Effector memory CD4-positive, alpha-beta T cell (primary cell): ENCODE results near the gene RMND1.
A peak's percentile ranks its signal among the peaks of the same experiment; 100 is the strongest.

ENCODE experiments used
- DNase-seq, 3 donors: peaks; one replicate each; pipeline ENCODE4 v3.0.0-alpha.2; 2020
- H3K27ac ChIP-seq: 2 replicates; pipeline ENCODE4 v1.7.0; 2013; ENCODE audit warnings: mild to moderate bottlenecking, low read length, moderate library complexity; ENCODE audit not compliant: insufficient read depth, poor library complexity, severe bottlenecking
- H3K27me3 ChIP-seq: replicated peaks from 2 replicates; pipeline ENCODE4 v1.7.0; 2013; ENCODE audit warnings: mild to moderate bottlenecking, low read length; ENCODE audit not compliant: insufficient read depth, control insufficient read depth, poor library complexity, severe bottlenecking
- H3K36me3 ChIP-seq: 2 replicates; pipeline ENCODE4 v1.7.0; 2013; ENCODE audit warnings: mild to moderate bottlenecking, low read length, moderate library complexity; ENCODE audit not compliant: control insufficient read depth, insufficient read depth
- H3K4me1 ChIP-seq: 2 replicates; pipeline ENCODE4 v1.7.0; 2013; ENCODE audit warnings: low read length, mild to moderate bottlenecking; ENCODE audit not compliant: control insufficient read depth, insufficient read depth, poor library complexity, severe bottlenecking
- H3K4me3 ChIP-seq: 2 replicates; pipeline ENCODE4 v1.7.0; 2013; ENCODE audit warnings: low read length, low read depth, mild to moderate bottlenecking; ENCODE audit not compliant: insufficient read depth, poor library complexity, severe bottlenecking
- H3K9me3 ChIP-seq: 2 replicates; pipeline ENCODE4 v1.7.0; 2013; ENCODE audit warnings: mild to moderate bottlenecking, low read length, moderate library complexity; ENCODE audit not compliant: control insufficient read depth
- total RNA-seq, 3 donors: gene quantifications; one replicate each; lab custom pipeline; 2026; lab: John Stamatoyannopoulos, UW

The RMND1 gene, protein sequence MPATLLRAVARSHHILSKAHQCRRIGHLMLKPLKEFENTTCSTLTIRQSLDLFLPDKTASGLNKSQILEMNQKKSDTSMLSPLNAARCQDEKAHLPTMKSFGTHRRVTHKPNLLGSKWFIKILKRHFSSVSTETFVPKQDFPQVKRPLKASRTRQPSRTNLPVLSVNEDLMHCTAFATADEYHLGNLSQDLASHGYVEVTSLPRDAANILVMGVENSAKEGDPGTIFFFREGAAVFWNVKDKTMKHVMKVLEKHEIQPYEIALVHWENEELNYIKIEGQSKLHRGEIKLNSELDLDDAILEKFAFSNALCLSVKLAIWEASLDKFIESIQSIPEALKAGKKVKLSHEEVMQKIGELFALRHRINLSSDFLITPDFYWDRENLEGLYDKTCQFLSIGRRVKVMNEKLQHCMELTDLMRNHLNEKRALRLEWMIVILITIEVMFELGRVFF
- 10.4 to 15.3 (median 11.0) reads per million in 3 donors for total RNA-seq

DNA sequence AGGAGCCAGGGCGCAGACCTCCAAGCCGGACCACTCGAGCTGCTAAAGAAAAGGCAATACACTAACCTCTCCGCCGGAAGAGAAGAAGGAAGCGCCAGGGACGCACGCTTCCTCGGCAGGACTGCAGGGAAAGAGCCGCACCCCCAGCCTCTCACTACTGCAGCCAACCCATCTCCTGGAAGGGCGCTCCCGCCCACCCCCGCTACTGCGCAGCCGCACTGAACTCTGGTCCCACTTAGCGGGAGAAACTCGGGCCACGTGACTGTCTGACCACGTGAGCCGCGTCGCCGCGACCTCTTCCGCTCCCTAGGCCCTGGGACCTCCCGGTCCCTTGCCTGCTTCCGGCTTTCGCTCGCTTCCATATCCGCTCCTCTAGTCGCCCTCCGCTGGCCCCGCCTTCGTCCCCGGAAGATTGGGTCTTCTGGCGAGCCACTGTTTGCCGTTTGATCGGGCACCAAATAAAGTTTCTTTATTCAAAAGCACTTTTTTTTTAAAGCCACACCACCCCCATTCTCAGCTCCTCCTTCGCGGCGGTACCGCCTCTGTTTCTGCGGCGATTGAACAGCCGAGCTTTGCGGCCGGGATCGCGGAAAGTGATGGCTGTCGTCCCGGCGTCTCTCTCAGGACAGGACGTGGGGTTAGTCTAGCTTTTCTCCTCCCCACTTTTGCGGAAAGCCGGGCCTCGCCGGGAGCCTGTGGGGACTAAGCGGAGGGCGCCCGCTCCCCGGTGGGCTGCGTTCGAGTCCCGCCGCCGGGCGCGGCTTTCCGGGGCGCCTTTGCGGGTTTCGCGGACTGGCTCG is at the start of gene RMND1:
TSS of gene RMND1 (minus strand) at position 177 of the 800 bp plus-strand sequence. CDS start 6,315 bp downstream, outside the sequence.
- H3K9me3 ChIP-seq: no peaks in the 10 kb centered on the region
- peak within 1 kb of the TSS; percentile 86 for H3K27ac ChIP-seq
- peaks cover 20% of the 10 kb centered on the region for H3K4me1 ChIP-seq
- DNase-seq: peak; percentile 99
- H3K4me3 ChIP-seq: peak within 1 kb of the TSS; percentile 95
- H3K27me3 ChIP-seq: no peaks in the 10 kb centered on the region
- no peaks in the 10 kb centered on the region for H3K36me3 ChIP-seq

DNA sequence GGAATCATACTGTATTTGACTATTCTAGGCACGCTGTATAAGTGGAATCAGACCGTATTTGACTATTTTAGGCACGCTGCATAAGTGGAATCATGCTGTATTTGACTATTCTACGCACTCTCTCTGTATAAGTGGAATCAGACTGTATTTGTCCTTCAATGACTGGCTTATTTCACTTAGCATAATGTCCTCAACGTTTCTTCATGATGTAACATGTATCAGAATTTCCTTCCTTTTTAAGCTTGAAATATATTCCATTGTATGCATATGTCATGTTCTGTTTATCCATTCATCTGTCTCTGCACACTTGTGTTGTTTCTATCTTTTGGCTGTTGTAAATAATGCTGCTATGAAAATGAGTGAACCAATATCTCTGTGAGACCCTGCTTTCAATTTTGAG is 47.6 kb upstream of the RMND1 start:
- H3K4me1 ChIP-seq: no peaks in the 10 kb centered on the region
- H3K4me3 ChIP-seq: no peak overlapping the region

DNA sequence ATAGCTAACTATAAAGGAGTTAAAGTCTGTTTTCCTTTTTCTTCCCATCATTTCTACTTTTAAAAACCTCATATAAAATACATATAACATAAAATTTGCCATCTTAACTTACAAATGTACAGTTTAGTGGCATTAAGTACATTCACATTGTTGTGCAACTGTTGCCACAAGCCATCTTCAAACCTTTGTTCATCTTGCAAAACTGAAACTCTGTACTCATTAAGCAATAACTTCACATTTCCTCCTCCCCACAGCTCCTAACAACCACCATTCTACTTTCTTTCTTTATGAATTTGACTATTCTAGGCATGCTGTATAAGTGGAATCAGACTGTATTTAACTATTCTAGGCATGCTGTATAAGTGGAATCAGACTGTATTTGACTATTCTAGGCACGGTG is 46.4 kb upstream of the RMND1 start:
- Histone ChIP-seq H3K27ac (no peak overlapping the region), H3K36me3 (no peaks in the 10 kb centered on the region), H3K4me1 (peaks cover 4% of the 10 kb centered on the region), H3K4me3 (no peak overlapping the region), H3K27me3 (peaks cover 20% of the 10 kb centered on the region), H3K9me3 (no peaks in the 10 kb centered on the region)
- no peak for DNase-seq

More for the DNA sequence above, 47.6 kb upstream of the RMND1 start:
- no peak for DNase-seq
- Histone ChIP-seq H3K27ac (no peak overlapping the region), H3K36me3 (no peaks in the 10 kb centered on the region), H3K9me3 (no peaks in the 10 kb centered on the region), H3K27me3 (peaks cover 8% of the 10 kb centered on the region)

DNA sequence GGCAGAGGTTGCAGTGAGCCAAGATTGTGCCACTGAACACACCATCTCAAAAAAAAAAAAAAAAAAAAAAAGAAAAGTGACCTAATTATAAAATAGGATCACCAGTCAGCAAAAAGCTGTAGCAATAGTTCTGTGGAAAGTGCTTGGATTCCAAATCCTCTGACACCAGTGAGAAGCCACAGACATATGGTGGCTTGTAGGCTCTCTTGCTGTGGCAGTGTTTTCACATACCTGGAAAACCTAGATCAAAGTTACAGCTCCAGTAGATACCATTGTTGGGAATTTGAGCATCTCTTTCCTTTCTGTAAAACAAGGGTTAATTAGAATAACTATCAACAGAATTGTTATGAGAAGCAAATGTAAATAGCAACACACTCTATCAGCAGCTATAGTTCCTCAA is 46.0 kb upstream of the RMND1 start:
- Histone ChIP-seq H3K27ac (no peak overlapping the region), H3K4me1 (peaks cover 4% of the 10 kb centered on the region), H3K36me3 (no peaks in the 10 kb centered on the region), H3K27me3 (peaks cover 22% of the 10 kb centered on the region), H3K4me3 (no peak overlapping the region), H3K9me3 (no peaks in the 10 kb centered on the region)
- no peak for DNase-seq

DNA sequence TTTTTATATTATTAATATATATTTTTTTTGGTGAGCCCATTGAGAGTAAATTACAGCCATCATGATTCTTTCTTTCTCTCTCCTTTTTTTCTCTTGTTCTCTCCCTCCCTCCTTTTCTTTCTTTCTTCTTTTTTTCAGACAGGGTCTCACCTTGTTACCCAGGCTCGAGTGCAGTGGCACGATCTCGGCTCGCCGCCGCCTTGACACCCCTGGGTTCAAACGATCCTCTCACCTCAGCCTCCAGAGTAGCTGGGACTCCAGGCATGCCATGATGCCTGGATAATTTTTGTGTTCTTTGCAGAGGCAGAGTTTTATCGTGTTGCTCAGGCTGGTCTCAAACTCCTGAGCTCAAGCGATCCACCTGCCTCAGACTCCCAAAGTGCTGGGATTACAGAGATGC is 43.5 kb upstream of the RMND1 start:
- DNase-seq: no peak
- no peaks in the 10 kb centered on the region for H3K9me3 ChIP-seq
- H3K27me3 ChIP-seq: peaks cover 22% of the 10 kb centered on the region
- peaks cover 4% of the 10 kb centered on the region for H3K4me1 ChIP-seq
- no peaks in the 10 kb centered on the region for H3K36me3 ChIP-seq
- H3K27ac ChIP-seq: no peak overlapping the region
- H3K4me3 ChIP-seq: no peak overlapping the region

DNA sequence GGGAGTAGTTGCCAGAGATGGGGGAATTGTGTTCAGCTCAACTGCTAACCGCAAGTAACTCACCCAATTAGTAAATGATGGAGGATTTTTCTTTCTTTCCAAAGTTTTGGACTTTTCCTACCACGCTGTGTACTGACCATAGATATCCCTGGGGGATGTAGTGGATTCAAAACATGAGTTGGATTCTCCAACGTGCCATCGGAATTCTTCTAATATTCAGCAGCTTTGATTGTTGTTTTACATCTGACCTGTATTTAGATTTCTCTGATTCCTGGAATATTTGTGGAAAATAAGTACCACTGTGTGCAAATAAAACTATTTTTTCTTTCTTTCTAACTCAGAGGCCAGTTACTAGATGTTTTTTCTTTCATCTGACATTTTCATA is 43.0 kb upstream of the RMND1 start:
- H3K4me3 ChIP-seq: no peak overlapping the region
- peaks cover 22% of the 10 kb centered on the region for H3K27me3 ChIP-seq
- H3K9me3 ChIP-seq: no peaks in the 10 kb centered on the region
- H3K36me3 ChIP-seq: no peaks in the 10 kb centered on the region
- peaks cover 4% of the 10 kb centered on the region for H3K4me1 ChIP-seq
- no peak overlapping the region for H3K27ac ChIP-seq
- DNase-seq: no peak

DNA sequence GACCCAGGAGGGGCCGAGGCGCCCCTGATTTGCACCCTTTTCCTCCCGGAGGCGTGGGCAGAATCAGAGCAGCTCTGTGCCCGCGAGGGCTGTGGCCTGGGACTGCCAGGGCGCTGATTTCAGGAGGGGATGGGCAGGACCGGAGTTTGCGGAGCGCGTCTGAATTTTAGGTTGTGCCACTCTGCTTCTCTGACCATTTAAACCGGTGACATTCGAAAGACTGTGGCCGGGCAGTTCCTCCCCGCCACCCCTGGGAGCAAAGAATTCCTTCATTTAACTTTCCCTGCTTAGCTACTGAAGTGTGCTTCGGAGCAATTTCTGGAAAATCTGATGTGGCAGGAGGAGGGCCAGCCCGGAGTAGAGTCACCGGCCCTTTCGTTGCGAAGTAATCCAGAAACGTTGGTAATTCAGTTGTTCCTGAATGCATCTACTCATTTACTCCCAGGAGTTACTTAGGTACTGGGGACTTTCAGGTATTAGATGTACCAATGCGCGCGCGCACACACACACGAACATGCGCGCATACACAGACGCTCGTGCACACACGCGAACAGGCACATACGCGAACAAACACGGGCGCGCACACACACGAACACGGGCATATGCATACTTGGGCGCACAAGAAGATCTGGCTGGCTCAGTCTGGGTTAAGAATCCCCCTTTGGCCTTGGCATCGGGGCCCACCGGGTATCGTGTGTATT is 42.5 kb upstream of the RMND1 start:
- no peaks in the 10 kb centered on the region for H3K9me3 ChIP-seq
- no peak for DNase-seq
- no peaks in the 10 kb centered on the region for H3K36me3 ChIP-seq
- H3K4me1 ChIP-seq: peaks cover 4% of the 10 kb centered on the region
- H3K27me3 ChIP-seq: peaks cover 22% of the 10 kb centered on the region
- peak overlapping the region; percentile 46 for H3K4me3 ChIP-seq
- H3K27ac ChIP-seq: no peak overlapping the region

DNA sequence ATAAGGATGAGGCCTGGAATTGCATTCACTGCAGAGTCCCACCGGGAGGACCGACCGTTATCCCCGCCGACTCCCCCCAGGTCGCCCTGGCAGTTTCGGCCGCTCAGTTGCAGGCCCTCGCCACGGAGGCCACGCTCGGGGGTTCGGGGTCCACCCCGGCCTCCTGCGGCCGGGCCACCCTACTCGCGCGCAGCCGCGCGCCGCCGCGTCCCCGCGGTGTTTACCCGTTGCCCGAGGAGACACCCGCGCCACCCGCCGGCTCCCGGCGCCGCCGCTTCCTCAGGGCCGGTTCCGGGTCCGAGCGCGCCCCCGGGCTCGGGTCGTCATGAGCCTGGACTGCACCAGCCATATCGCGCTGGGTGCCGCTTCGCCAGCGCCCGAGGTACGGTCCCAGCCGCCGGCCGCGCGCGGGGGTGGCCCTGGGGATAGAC is 41.9 kb upstream of the RMND1 start, which contains the start of gene CCDC170:
TSS of gene CCDC170 (plus strand) at position 214 of the 431 bp plus-strand sequence. CDS start at position 326, 112 bp downstream.
- H3K4me3 ChIP-seq: peak within 1 kb of the TSS; percentile 46
- H3K36me3 ChIP-seq: no peaks in the 10 kb centered on the region
- DNase-seq: no peak
- H3K27me3 ChIP-seq: peaks cover 22% of the 10 kb centered on the region
- H3K9me3 ChIP-seq: no peaks in the 10 kb centered on the region
- no peak within 1 kb of the TSS for H3K27ac ChIP-seq
- peaks cover 4% of the 10 kb centered on the region for H3K4me1 ChIP-seq

DNA sequence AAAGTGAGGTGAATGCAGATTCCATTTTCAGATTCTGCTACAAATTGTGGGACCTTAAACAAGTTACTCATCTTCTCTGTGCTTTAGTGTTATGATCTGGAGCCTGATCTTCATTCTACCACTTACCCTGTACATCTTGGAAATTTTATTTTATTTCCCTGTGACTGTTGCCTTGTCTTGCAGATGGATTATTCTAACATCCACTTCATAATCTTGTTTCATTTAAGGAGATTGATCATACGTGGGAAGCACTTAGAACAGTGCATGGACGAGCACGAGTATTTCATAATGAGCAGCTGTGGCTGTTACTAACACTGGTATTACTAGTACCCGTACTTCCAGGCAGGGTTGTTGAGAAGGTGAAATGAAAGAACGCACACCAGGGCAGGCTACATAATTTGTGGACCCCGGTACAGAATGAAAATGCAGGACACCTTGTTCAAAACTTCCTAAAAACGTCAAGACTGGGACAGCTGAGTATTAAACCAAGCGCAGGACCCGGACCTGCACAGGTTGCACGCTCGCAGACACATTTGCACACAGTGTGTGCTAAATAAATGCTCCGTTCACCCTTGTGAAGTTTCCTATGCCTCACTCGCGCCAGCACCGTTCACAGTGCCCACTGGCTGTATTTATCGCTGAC is 41.4 kb upstream of the RMND1 start:
- no peak overlapping the region for H3K27ac ChIP-seq

More for the DNA sequence above, 41.4 kb upstream of the RMND1 start:
- Histone ChIP-seq H3K4me3 (peak overlapping the region; percentile 46), H3K9me3 (no peaks in the 10 kb centered on the region), H3K27me3 (peaks cover 22% of the 10 kb centered on the region), H3K36me3 (no peaks in the 10 kb centered on the region), H3K4me1 (peaks cover 4% of the 10 kb centered on the region)
- DNase-seq: no peak
